Gastrocnemius medialis (tissue), 4 donors: ENCODE results near the gene SLC9A4. TPM values are rescaled to one million over a fixed set of nuclear protein-coding genes. Genes with fewer than 3 reads are reported as not detected.

Experiments
- ATAC-seq, 2 donors: fragments of 150-250 bp; one replicate each; pipeline ENCODE4 v1.9.1; 2016
- DNase-seq, 2 donors: peaks; one replicate each; pipeline ENCODE4 v3.0.0-alpha.2; 2019
- H3K27ac ChIP-seq, 4 donors: fragments of 200-600 bp; sonication (generic); 1 replicate in 1 of 4; 2 replicates in 3 of 4; pipeline ENCODE4 v1.5.1; 2016 to 2018; ENCODE audit warnings: mild to moderate bottlenecking in 2 of 4, moderate library complexity in 1 of 4
- H3K27me3 ChIP-seq, 3 donors: fragments of 200-600 bp; sonication (generic) in 2 of 3; 1 replicate in 1 of 3; 2 replicates in 2 of 3; pipeline versions ENCODE4 v1.5.1 to v1.6.0; 2016 to 2019; ENCODE audit warnings: mild to moderate bottlenecking in 1 of 3, moderate library complexity in 1 of 3
- H3K36me3 ChIP-seq, 2 donors: fragments of 200-600 bp; sonication (generic) in 1 of 2; one replicate each; pipeline ENCODE4 v1.5.1; 2017 to 2018
- H3K4me1 ChIP-seq, 2 donors: fragments of 200-600 bp; sonication (generic) in 1 of 2; one replicate each; pipeline ENCODE4 v1.5.1; 2016 to 2017; ENCODE audit warnings: mild to moderate bottlenecking in 2 of 2
- H3K4me3 ChIP-seq, 4 donors: fragments of 200-600 bp; sonication (generic) in 3 of 4; 1 replicate in 1 of 4; 2 replicates in 3 of 4; pipeline ENCODE4 v1.5.1; 2016 to 2019; ENCODE audit warnings: mild to moderate bottlenecking in 2 of 4
- H3K9me3 ChIP-seq, 3 donors: fragments of 200-600 bp; sonication (generic) in 2 of 3; 1 replicate in 1 of 3; 2 replicates in 2 of 3; pipeline ENCODE4 v1.5.1; 2016 to 2019
- CTCF ChIP-seq, 5 experiments: fragments of 450-650 bp in 3 of 5; fragments of 200-600 bp in 2 of 5; sonication (generic) in 2 of 5; IDR thresholded peaks in 4 of 5; conservative IDR thresholded peaks in 1 of 5; 1 replicate in 4 of 5; 2 replicates in 1 of 5; pipeline ENCODE4 v1.5.1; 2016 to 2019; ENCODE audit warnings: antibody characterized with exemption in 5 of 5, mild to moderate bottlenecking in 3 of 5, moderate library complexity in 3 of 5
- POLR2A ChIP-seq, 2 donors: fragments of 450-650 bp; IDR thresholded peaks; one replicate each; pipeline ENCODE4 v1.6.1; 2017; ENCODE audit warnings: antibody characterized with exemption in 2 of 2, mild to moderate bottlenecking in 2 of 2, moderate library complexity in 2 of 2
- in situ Hi-C, 4 donors: fragments of 200-750 bp; cut with MboI; loops; one replicate each; pipeline versions ENCODE4 v1.15.0 to v1.8.0; 2017; ENCODE audit warnings: low sequenced_read_pairs in 4 of 4
- intact Hi-C: fragments of 100-400 bp; cut with DNase I; formaldehyde crosslinking; loops from one replicate; pipeline ENCODE4 v1.15.1; 2023; ENCODE audit warnings: low total_unique reads
- total RNA-seq, 4 donors: library from RNA; depleted of rRNA; stranded (reverse); fragments of >200 nt; gene quantifications; one replicate each; pipeline versions ENCODE4 v1.1.0 to v1.2.3, GENCODE V29; 2016

SLC9A4 gene
- total RNA-seq, 4 donors from 2014 or later, result not detected

- H3K4me1 ChIP-seq, result peaks cover 5 to 9% of the 10 kb centered on the region in 2 donors
- ATAC-seq, result no peak
- no peak overlapping the region for H3K4me3 ChIP-seq
- no peaks in the 10 kb centered on the region for H3K27me3 ChIP-seq
- no peaks in the 10 kb centered on the region for H3K36me3 ChIP-seq
- no peaks in the 10 kb centered on the region for H3K9me3 ChIP-seq
- in situ Hi-C loops, result no loop called here
- TF ChIP-seq POLR2A (IDR thresholded peaks at IDR 0.05), result no peak
- TF ChIP-seq CTCF (IDR thresholded peaks at IDR 0.05 in 4 of 5, conservative IDR thresholded peaks at IDR 0.05 in 1 of 5), result no peak
- intact Hi-C loops, result no loop called here
- no peak for DNase-seq
- no peak overlapping the region for H3K27ac ChIP-seq
These were observed 8.9 kb downstream of the SLC9A4 start for GRCh38 chr2:102481931-102482330.

DNA sequence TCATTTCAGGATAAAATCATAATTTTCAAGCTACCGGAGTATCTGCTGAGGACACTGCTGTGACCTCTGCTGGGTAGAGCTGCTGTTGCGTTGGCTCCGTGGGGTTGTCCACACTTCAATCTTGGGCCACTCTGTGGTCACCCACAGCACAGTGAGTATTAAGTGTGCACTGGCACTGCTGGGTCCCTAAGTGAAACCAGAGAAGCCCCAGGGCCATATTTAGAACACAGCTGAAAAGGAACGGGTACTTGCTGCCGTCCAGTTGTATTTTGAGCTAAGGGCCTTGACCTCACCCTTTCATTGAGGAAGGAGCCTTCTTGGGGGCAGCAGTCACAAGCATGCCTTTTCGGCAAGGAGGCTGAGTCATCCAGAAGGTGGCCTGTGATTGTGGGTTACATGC, 10.1 kb downstream of the SLC9A4 start:
- ATAC-seq (peak in 1 of 2 donors; percentile 84), DNase-seq (peak in 1 of 2 donors; percentile 49)
- no peak overlapping the region for H3K27ac ChIP-seq
- no peaks in the 10 kb centered on the region for H3K27me3 ChIP-seq
- intact Hi-C loops (no loop called here), in situ Hi-C loops (no loop called here)
- no peaks in the 10 kb centered on the region for H3K9me3 ChIP-seq
- H3K4me1 ChIP-seq, result peaks cover 5 to 9% of the 10 kb centered on the region in 2 donors
- H3K36me3 ChIP-seq, result no peaks in the 10 kb centered on the region
- H3K4me3 ChIP-seq, result no peak overlapping the region
- TF ChIP-seq POLR2A (IDR thresholded peaks at IDR 0.05), result no peak

DNA sequence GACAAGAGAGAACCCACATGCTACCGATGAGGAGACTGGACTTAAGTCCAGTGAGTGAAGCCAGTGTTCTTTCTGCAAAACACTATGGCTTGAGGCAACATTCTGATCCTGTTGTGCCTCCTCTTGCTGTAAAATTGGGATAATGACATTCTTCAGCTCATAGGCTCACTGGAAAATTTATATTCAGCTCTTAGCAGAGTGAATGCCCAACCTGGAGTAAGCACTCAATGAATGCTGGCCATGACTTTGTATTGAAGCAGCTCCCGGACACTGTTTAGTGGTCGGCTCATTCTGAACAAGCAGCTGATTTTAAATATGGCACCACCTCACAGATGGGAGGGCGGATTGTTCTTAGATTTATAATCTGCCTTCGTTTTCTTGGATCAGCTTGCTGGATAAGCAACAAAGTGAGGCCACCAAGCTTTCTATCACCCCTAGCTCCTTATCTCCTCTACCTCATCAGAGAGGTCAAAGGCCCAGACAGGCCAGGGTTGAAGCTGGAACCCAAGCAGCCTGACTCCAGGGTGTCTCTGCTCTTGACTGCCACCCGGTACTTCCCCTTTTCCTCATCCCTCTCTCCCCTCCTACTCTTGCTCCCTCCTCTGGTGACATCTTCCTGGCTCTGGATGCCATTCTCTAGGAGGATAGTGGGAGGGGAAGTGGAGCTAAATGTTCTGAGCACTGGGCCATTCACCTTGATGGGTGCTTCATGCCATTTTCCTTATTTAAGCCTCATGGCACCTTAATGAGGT, 11.5 kb downstream of the SLC9A4 start:
- DNase-seq, result no peak
- intact Hi-C loops (no loop called here), in situ Hi-C loops (no loop called here)
- TF ChIP-seq CTCF (IDR thresholded peaks at IDR 0.05 in 4 of 5, conservative IDR thresholded peaks at IDR 0.05 in 1 of 5), result no peak
- no peak for TF ChIP-seq POLR2A (IDR thresholded peaks at IDR 0.05)
- no peaks in the 10 kb centered on the region for H3K27me3 ChIP-seq
- H3K4me3 ChIP-seq, result no peak overlapping the region
- no peaks in the 10 kb centered on the region for H3K9me3 ChIP-seq
- no peak overlapping the region for H3K27ac ChIP-seq
- peaks cover 5 to 9% of the 10 kb centered on the region in 2 donors for H3K4me1 ChIP-seq
- no peak for ATAC-seq
- H3K36me3 ChIP-seq, result no peaks in the 10 kb centered on the region

DNA sequence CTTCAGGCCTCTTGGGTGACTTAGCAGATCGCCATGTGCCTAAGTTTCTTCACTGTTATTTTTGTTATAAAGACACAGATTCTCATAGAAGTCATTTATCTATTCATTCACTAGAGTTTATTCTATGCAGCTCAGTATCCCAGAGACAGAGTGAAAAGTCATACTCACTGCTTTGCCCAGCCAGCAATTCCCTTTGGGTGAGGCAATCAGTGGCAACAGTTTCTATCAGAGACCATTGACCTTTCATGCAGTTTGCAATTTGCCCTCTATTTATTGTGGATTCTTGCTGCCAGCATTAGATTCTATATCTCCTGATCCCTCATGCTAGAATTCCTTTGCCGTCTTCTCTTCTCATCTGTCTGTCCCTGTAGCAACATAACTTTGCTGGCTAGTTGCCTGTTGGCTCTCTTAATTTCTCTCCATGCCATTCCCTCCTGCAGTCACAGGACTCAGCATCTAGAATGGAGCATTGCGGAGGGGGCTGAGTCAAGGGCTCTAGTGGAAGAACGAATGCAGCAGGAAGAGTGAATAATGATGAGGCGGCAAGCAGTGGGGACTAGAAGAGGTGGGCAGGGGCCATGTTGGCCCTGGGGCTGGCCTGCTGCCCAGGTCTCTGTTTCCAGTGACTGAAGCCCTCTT, 12.2 kb downstream of the SLC9A4 start:
- peaks cover 5 to 9% of the 10 kb centered on the region in 2 donors for H3K4me1 ChIP-seq
- peak in 1 of 2 donors; percentile 31 for DNase-seq
- in situ Hi-C loops (no loop called here), intact Hi-C loops (no loop called here)
- H3K4me3 ChIP-seq, result no peak overlapping the region
- no peak overlapping the region for H3K27ac ChIP-seq
- TF ChIP-seq POLR2A (IDR thresholded peaks at IDR 0.05) (no peak), CTCF (IDR thresholded peaks at IDR 0.05 in 4 of 5, conservative IDR thresholded peaks at IDR 0.05 in 1 of 5) (no peak)
- peak in 1 of 2 donors; percentile 65 for ATAC-seq
- no peaks in the 10 kb centered on the region for H3K36me3 ChIP-seq
- no peaks in the 10 kb centered on the region for H3K9me3 ChIP-seq
- H3K27me3 ChIP-seq, result no peaks in the 10 kb centered on the region

DNA sequence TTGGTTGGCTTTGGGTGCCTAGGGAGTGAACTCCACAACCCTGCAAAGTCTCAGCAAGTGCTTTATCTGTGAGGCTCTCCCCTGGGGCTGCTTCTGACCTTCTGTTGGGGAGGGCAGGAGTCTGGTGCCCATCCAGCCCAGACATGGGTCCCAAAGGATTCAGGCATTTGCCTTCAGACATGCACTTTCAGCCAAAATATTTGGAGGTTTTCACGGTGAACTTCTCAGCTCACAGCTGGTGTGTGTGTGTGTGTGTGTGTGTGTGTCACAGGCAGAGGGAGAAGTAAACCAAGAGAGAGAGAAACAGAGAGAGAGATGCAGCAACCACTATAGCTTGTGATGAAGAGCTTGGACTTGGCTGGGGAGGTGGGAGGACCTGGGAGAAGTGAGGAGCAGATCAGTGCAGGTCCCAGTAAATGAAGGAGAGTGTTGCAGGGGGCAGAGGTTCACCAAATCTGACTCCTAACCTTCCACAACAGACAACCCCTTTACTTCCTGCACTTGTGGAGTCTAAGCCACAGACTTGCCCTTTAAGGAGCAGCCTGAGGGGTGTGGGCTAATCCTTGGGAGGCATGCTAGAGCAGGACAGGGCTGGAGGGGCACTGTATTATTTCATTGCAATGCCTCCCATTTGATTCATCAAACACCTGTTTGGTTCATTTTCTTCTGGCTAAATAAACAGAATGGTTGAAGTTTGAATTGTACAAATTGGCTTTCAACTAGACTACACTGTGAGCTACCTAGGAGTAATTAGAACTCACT, 14.1 kb downstream of the SLC9A4 start:
- no peak for DNase-seq
- TF ChIP-seq POLR2A (IDR thresholded peaks at IDR 0.05) (no peak), CTCF (IDR thresholded peaks at IDR 0.05 in 4 of 5, conservative IDR thresholded peaks at IDR 0.05 in 1 of 5) (no peak)
- H3K4me1 ChIP-seq, result peaks cover 5 to 9% of the 10 kb centered on the region in 2 donors
- no peak overlapping the region for H3K4me3 ChIP-seq
- in situ Hi-C loops, result no loop called here
- H3K27me3 ChIP-seq, result no peaks in the 10 kb centered on the region
- no peaks in the 10 kb centered on the region for H3K9me3 ChIP-seq
- H3K27ac ChIP-seq, result no peak overlapping the region
- ATAC-seq, result no peak
- intact Hi-C loops, result no loop called here
- no peaks in the 10 kb centered on the region for H3K36me3 ChIP-seq
